ENCODE measurements around the gene SLC39A2. TPM values are rescaled to one million over a fixed set of nuclear protein-coding genes. Genes with fewer than 3 reads are reported as not detected.

SLC39A2 gene
- total RNA-seq, 2 experiments from 2014 or later = 0.25 to 0.37 TPM

- Mint-ChIP-seq H3K4me1 (peaks cover 14% of the 10 kb centered on the region), H3K9me3 (no peaks in the 10 kb centered on the region), H3K27me3 (peaks cover 24% of the 10 kb centered on the region), H3K4me3 (peak overlapping the region; percentile 1), H3K36me3 (ENCODE audit: low read depth) (peaks cover 3% of the 10 kb centered on the region), H3K27ac (peak overlapping the region; percentile 6)
- CTCF ChIA-PET = interaction anchor here (0.9 to 5.0 kb wide), 5 partner anchors 8 to 82 kb away, joined by 3 to 17 read pairs (median 3); partner anchors contain the start of gene SLC39A2
- POLR2A ChIA-PET = no interaction called here
- no peak for DNase-seq
These were observed 23.6 kb downstream of the SLC39A2 start for GRCh38 chr14:21022686-21023085.

DNA sequence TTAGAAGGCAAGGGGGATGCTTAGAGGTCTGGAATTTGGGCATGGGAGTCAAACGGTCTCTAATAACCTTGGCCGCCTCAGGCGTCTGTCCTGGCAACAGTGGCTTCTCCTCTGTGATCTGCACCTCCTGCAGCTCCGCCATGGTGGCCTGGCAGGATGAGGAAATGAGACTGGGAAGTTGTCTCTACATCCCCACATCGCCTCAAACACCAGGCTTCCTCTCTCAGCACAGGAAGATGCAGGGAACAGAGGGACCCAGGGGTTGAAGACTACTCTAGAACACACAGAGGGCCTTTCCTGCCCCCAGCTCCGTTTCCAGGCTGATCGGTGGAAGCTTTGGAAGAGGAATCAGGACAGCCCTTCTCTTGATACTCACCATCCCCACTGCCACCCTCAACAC, 24.1 kb downstream of the SLC39A2 start:
- ChIA-PET CTCF (interaction anchor here (0.9 to 5.0 kb wide), 6 partner anchors 8 to 81 kb away, joined by 3 to 17 read pairs (median 3); partner anchors contain the start of gene SLC39A2), POLR2A (no interaction called here)
- Mint-ChIP-seq H3K27me3 (peaks cover 24% of the 10 kb centered on the region), H3K27ac (no peak overlapping the region), H3K4me1 (peaks cover 14% of the 10 kb centered on the region), H3K36me3 (ENCODE audit: low read depth) (peaks cover 3% of the 10 kb centered on the region), H3K9me3 (no peaks in the 10 kb centered on the region), H3K4me3 (no peak overlapping the region)
- DNase-seq = no peak

DNA sequence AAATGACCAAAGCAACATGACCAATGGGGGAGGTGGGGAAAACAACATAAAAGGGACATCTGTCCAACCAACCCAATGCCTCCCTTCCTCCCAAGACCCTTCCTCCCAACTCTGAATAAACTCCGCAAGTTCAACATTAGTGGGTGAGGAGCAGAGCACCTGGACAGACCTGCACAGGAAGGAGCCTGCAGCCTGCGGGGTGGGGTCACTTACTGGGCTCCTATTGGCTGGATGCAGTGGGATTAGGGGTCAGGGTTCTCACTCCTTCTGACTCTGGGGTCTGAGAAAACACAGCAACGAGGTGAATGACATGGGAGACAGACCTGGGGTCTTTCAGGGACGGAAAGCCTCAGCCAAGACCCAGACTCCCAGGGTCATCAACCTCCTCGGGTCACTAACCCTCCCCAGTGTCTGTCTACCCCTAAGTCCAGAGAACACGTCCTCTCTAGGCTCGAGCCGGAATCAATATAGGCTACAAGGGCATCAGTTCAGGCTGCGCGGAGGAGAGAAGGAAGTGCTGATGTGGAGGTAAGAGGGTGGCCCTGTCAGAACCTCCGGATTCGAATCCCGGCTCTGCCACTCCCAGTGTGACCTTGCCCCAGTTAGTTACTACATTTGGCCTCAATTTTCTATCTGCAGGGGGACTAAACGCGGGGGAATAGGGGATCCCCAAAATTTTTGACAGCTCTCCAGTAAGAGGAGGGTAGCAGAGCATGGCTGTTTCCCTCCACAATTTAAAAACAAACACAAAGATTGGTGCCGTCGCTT, 24.9 kb downstream of the SLC39A2 start:
- Mint-ChIP-seq H3K4me1 (peaks cover 14% of the 10 kb centered on the region), H3K27ac (peak overlapping the region; percentile 60), H3K27me3 (peaks cover 24% of the 10 kb centered on the region), H3K4me3 (peak overlapping the region; percentile 72), H3K9me3 (no peaks in the 10 kb centered on the region), H3K36me3 (ENCODE audit: low read depth) (peaks cover 3% of the 10 kb centered on the region)
- CTCF ChIA-PET = interaction anchor here (0.9 to 5.0 kb wide), 5 partner anchors 9 to 80 kb away, joined by 3 to 17 read pairs (median 3); partner anchors contain the start of gene SLC39A2
- DNase-seq = no peak
- POLR2A ChIA-PET = no interaction called here

DNA sequence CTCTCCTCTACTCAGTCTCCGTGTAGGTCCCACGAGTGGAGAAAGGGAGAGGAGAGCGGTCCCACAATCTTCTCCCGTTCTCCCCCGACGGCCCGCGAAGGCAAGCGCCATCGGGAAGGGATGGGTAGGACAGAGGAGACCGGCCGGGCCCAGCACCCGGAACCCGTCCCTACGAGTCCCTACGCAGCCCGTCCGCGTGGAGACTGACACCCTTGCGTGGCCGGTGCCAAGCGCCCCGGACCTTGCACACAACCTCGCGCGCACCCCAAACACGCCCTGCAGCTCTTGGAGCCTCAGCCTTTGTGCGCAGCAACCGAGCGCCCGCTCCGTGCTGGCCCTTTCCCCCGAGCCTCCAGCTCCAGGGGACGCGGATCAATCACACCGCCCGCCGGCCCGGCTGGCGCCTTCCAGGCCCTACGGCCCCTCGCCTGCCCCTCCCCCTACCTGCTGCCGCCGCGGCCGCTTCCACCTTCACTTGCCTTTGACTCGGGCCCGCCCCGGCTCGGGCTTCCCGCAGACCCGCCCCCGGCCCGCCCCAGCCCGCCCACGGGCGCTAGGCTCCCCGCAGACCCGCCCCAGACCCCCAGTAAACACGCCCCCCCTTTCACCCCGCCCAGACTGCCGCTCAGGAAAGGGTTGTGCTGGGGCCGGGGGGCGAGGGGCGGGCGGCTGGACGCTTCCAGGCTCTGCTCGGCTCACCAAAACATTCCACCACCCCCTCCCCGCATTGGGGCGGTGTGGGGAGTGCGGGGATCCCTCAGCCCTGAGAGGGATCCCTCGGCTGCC, 25.7 kb downstream of the SLC39A2 start, which contains the start of gene NDRG2:
Gene NDRG2 (minus strand): TSS at position 477 of the 786 bp plus-strand sequence. CDS start 1,746 bp downstream, outside the sequence.
- ChIA-PET CTCF (interaction anchor here (0.5 to 0.9 kb wide), 2 partner anchors 68 to 191 kb away, joined by 3 read pairs; no protein-coding TSS in a partner anchor), POLR2A (no interaction called here)
- Mint-ChIP-seq H3K4me1 (peaks cover 14% of the 10 kb centered on the region), H3K36me3 (ENCODE audit: low read depth) (no peaks in the 10 kb centered on the region), H3K27me3 (peaks cover 24% of the 10 kb centered on the region), H3K4me3 (peak within 1 kb of the TSS; percentile 72), H3K9me3 (no peaks in the 10 kb centered on the region), H3K27ac (peak within 1 kb of the TSS; percentile 60)
- peak; percentile 76 for DNase-seq

- ChIA-PET POLR2A (no interaction called here), CTCF (interaction anchor here (1.3 to 1.7 kb wide), 4 partner anchors 9 to 67 kb away, joined by 3 to 9 read pairs (median 4); no protein-coding TSS in a partner anchor)
- Mint-ChIP-seq H3K9me3 (no peaks in the 10 kb centered on the region), H3K27ac (no peak overlapping the region), H3K4me3 (peak overlapping the region; percentile 72), H3K4me1 (peaks cover 14% of the 10 kb centered on the region), H3K36me3 (ENCODE audit: low read depth) (no peaks in the 10 kb centered on the region), H3K27me3 (peaks cover 26% of the 10 kb centered on the region)
- no peak for DNase-seq
These were observed 26.5 kb downstream of the SLC39A2 start for GRCh38 chr14:21025371-21026273.

DNA sequence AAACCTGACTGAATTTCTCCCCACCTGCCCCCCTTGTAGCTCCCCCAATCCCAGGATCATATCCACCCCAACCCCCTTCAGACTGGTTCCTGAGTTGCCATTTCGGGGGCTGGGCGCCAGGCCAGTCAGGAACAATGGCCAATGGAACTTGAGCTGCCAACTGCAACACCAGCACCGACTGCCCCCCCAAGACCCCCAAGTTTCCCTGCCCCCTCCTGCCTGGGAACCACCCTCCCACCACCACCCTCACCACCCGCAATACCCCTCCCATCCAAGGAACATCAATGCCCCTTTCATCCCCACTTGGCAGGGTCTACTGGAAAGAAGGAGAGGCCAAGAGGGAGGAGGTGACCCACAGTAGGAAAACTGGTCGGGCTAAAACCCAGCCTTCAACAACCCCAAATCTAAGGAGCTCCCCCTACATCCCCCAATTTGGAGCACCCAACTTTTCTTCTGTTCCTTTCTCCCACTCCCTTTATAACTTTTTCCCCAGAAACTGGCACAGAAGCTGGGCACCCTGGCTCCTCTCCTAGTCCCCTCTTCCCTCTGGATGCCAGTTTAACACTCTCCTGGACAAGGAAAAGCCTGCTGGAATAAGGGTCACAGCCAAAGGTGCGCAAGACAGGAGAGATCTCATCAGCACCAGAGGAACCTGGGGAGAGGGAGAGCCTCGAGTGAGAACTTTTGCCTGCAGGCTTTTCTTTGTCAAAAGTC, 27.3 kb downstream of the SLC39A2 start:
- Mint-ChIP-seq H3K9me3 (no peaks in the 10 kb centered on the region), H3K4me1 (peaks cover 14% of the 10 kb centered on the region), H3K27me3 (peaks cover 26% of the 10 kb centered on the region), H3K4me3 (no peak overlapping the region), H3K27ac (peak overlapping the region; percentile 41), H3K36me3 (ENCODE audit: low read depth) (no peaks in the 10 kb centered on the region)
- ChIA-PET CTCF (interaction anchor here (0.6 to 1.7 kb wide), 5 partner anchors 10 to 77 kb away, joined by 3 to 9 read pairs (median 3); no protein-coding TSS in a partner anchor), POLR2A (no interaction called here)
- DNase-seq = no peak

DNA sequence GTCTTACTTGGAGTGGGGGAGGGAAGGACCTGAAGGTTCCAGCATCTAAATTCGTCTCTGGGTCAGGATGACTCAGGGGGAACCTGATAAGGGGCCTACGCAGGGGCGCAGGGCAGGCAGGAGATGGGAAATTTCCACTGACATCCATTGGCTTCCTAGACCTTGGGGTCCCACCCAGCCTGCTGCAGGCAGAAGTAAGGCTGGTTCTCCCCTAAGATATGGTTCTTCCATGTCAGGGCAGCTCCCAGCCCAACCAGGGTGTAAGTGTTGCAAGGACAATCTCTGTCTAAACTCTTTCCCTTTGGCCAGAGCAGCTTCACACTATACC, 27.9 kb downstream of the SLC39A2 start:
- H3K4me3 Mint-ChIP-seq = no peak overlapping the region
- ChIA-PET CTCF (interaction anchor here (0.6 to 1.7 kb wide), 5 partner anchors 11 to 76 kb away, joined by 3 to 9 read pairs (median 3); no protein-coding TSS in a partner anchor), POLR2A (no interaction called here)
- peaks cover 26% of the 10 kb centered on the region for H3K27me3 Mint-ChIP-seq
- no peak overlapping the region for H3K27ac Mint-ChIP-seq
- H3K36me3 Mint-ChIP-seq (ENCODE audit: low read depth) = no peaks in the 10 kb centered on the region
- H3K9me3 Mint-ChIP-seq = no peaks in the 10 kb centered on the region
- no peak for DNase-seq
- peaks cover 14% of the 10 kb centered on the region for H3K4me1 Mint-ChIP-seq

- H3K4me1 Mint-ChIP-seq = peaks cover 2% of the 10 kb centered on the region
- no peak within 1 kb of the TSS for H3K4me3 Mint-ChIP-seq
- no peaks in the 10 kb centered on the region for H3K36me3 Mint-ChIP-seq (ENCODE audit: low read depth)
- H3K9me3 Mint-ChIP-seq = no peaks in the 10 kb centered on the region
- H3K27ac Mint-ChIP-seq = no peak within 1 kb of the TSS
- ChIA-PET POLR2A (no interaction called here), CTCF (interaction anchor here (0.6 to 1.2 kb wide), 3 partner anchors 10 to 465 kb away, joined by 3 to 4 read pairs (median 3); no protein-coding TSS in a partner anchor)
- H3K27me3 Mint-ChIP-seq = peaks cover 12% of the 10 kb centered on the region
- DNase-seq = no peak
These were observed 30.8 kb downstream of the SLC39A2 start, which contains the start of gene TPPP2 for GRCh38 chr14:21029917-21030316. Gene TPPP2, plus strand, starts transcription at chr14:21030217. Its CDS starts 365 bp downstream, at chr14:21030582.

- Mint-ChIP-seq H3K27me3 (peaks cover 11% of the 10 kb centered on the region), H3K27ac (no peak overlapping the region), H3K4me1 (no peaks in the 10 kb centered on the region), H3K4me3 (no peak overlapping the region), H3K36me3 (ENCODE audit: low read depth) (no peaks in the 10 kb centered on the region), H3K9me3 (no peaks in the 10 kb centered on the region)
- CTCF ChIA-PET = interaction anchor here (1.0 to 1.2 kb wide), 2 partner anchors 9 to 38 kb away, joined by 3 to 4 read pairs; no protein-coding TSS in a partner anchor
- no peak for DNase-seq
- POLR2A ChIA-PET = no interaction called here
These were observed 31.4 kb downstream of the SLC39A2 start for GRCh38 chr14:21030531-21030930.

DNA sequence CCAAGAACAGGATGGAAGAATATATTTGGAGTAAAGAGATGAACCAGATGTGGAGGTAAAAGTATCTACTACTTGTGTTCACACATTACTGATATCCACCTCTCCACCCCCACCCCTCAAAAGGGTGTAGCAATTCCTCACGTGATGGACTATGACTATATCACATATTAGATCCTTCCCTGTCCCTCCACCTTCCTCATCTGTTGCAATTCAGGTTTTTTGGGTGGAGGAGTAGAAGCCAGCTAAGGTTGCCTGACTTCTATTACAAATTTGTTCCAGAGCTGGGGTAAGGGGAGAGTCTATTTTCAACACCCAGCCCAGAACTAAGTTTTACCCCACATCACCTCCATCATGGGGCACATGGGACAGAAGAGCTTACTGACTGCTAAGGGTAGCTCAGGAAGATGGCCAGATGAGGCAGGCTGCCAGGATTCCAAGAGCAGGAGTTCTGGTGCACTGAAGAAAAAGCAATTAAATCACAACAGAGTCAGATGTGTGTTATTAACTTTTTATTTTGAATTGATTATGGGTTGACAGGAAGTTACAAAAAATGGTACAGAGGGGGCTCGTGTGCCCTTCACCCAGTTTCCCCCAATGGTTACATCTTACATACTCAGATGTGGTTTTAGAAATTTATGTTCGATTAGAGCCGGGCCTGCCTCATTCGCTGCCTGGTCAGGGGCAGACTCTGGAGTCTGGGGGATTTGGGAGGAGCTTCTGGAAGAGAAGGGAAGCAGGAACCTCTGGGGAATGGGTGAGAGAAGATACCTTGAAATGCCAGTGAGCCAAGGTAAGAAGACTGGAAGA, 33.4 kb downstream of the SLC39A2 start:
- no peaks in the 10 kb centered on the region for H3K4me1 Mint-ChIP-seq
- ChIA-PET POLR2A (no interaction called here), CTCF (interaction anchor here (0.9 to 2.0 kb wide), 8 partner anchors 11 to 71 kb away, joined by 3 to 8 read pairs (median 6); no protein-coding TSS in a partner anchor)
- H3K27ac Mint-ChIP-seq = no peak overlapping the region
- no peaks in the 10 kb centered on the region for H3K36me3 Mint-ChIP-seq (ENCODE audit: low read depth)
- no peak overlapping the region for H3K4me3 Mint-ChIP-seq
- H3K9me3 Mint-ChIP-seq = no peaks in the 10 kb centered on the region
- no peak for DNase-seq
- peaks cover 7% of the 10 kb centered on the region for H3K27me3 Mint-ChIP-seq

DNA sequence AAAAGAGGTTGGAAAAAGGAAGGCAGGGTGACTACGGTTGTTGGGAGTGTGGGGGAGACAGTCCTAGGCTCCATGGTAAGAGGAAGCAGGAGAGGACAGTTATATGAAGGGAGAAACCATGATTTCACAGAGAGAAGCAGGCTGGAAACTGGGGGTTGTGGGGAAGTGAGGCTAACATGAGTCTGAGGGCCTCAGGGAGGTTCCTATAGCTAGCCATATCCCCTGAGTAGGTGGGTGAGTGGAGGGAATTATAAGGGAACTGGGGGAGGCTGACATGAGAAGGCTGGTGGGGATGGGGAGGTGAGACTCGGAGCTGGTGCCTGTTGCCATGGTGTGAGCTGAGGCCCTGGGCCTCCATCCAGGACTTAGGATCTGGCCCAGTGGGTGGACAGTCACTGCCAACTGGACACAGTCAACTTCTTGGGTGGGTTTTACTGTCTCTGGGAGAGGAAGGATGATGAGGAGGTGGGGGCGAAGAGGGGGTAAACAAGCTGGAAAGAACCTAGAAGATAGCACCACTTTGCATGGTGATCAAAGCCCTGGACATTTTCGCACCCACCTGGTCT, 34.1 kb downstream of the SLC39A2 start:
- Mint-ChIP-seq H3K36me3 (ENCODE audit: low read depth) (no peaks in the 10 kb centered on the region), H3K4me3 (no peak overlapping the region), H3K27me3 (peaks cover 8% of the 10 kb centered on the region), H3K9me3 (no peaks in the 10 kb centered on the region), H3K4me1 (no peaks in the 10 kb centered on the region), H3K27ac (no peak overlapping the region)
- CTCF ChIA-PET = interaction anchor here (1.1 to 2.0 kb wide), 6 partner anchors 11 to 71 kb away, joined by 3 to 8 read pairs (median 6); no protein-coding TSS in a partner anchor
- POLR2A ChIA-PET = no interaction called here
- no peak for DNase-seq
